Measurements from ENCODE around the gene CPAMD8. TPM values are rescaled to one million over a fixed set of nuclear protein-coding genes. Genes with fewer than 3 reads are reported as not detected.
A peak's percentile ranks its signal among the peaks of the same experiment; 100 is the strongest.

Gene CPAMD8
- total RNA-seq, 2 donors from 2014 or later = 2.0 to 5.2 TPM

GRCh38 chr19:16903347-16903746 lies 123.3 kb downstream of the CPAMD8 start:
- intact Hi-C loops (cut with DNase I) = no loop called here
- Histone ChIP-seq H3K4me1 (no peaks in the 10 kb centered on the region), H3K9me3 (no peaks in the 10 kb centered on the region), H3K36me3 (replicated peaks in 1 of 2; ENCODE audit: insufficient read depth in 1 of 2, low read depth in 2 of 2) (no peaks in the 10 kb centered on the region), H3K27ac (no peak overlapping the region), H3K4me3 (no peak overlapping the region), H3K27me3 (no peaks in the 10 kb centered on the region)
- 86 to 100% methylated on average over 1 to 7 of the region's 7 CpGs for WGBS, 2 donors
- TF ChIP-seq POLR2A (IDR thresholded peaks at IDR 0.05) (no peak), CTCF (IDR thresholded peaks at IDR 0.05) (no peak)
- ATAC-seq (peak; percentile 9), DNase-seq (no peak)

GRCh38 chr19:16902545-16902944 lies 124.1 kb downstream of the CPAMD8 start:
- Histone ChIP-seq H3K27ac (no peak overlapping the region), H3K9me3 (no peaks in the 10 kb centered on the region), H3K27me3 (no peaks in the 10 kb centered on the region), H3K4me3 (no peak overlapping the region), H3K4me1 (no peaks in the 10 kb centered on the region), H3K36me3 (replicated peaks in 1 of 2; ENCODE audit: insufficient read depth in 1 of 2, low read depth in 2 of 2) (no peaks in the 10 kb centered on the region)
- 70 to 80% methylated on average over 2 to 12 of the region's 12 CpGs for WGBS, 2 donors
- DNase-seq (no peak), ATAC-seq (no peak)
- intact Hi-C loops (cut with DNase I) = no loop called here
- no peak for TF ChIP-seq CTCF (IDR thresholded peaks at IDR 0.05)
- TF ChIP-seq POLR2A (IDR thresholded peaks at IDR 0.05) = no peak

GRCh38 chr19:16901491-16902175 lies 125.0 kb downstream of the CPAMD8 start:
- 76 to 78% methylated on average over 15 to 18 of the region's 19 CpGs for WGBS, 2 donors
- no peaks in the 10 kb centered on the region for H3K27me3 ChIP-seq
- H3K9me3 ChIP-seq = no peaks in the 10 kb centered on the region
- no peaks in the 10 kb centered on the region for H3K36me3 ChIP-seq (replicated peaks in 1 of 2; ENCODE audit: insufficient read depth in 1 of 2, low read depth in 2 of 2)
- no peak for DNase-seq
- no peak for TF ChIP-seq POLR2A (IDR thresholded peaks at IDR 0.05)
- no peak for TF ChIP-seq CTCF (IDR thresholded peaks at IDR 0.05)
- ATAC-seq = no peak
- no peak overlapping the region for H3K27ac ChIP-seq
- H3K4me3 ChIP-seq = no peak overlapping the region
- H3K4me1 ChIP-seq = peaks cover under 1% of the 10 kb centered on the region
- intact Hi-C loops (cut with DNase I) = no loop called here

GRCh38 chr19:16899566-16900075 lies 127.0 kb downstream of the CPAMD8 start:
- TF ChIP-seq POLR2A (IDR thresholded peaks at IDR 0.05) (no peak), CTCF (IDR thresholded peaks at IDR 0.05) (peak in 5 of 7 experiments; percentile 9 to 41 (median 29))
- H3K4me3 ChIP-seq = no peak overlapping the region
- H3K27me3 ChIP-seq = no peaks in the 10 kb centered on the region
- H3K9me3 ChIP-seq = no peaks in the 10 kb centered on the region
- WGBS, 2 donors = 15 to 32% methylated on average over 7 of the region's 7 CpGs
- no peaks in the 10 kb centered on the region for H3K36me3 ChIP-seq (replicated peaks in 1 of 2; ENCODE audit: insufficient read depth in 1 of 2, low read depth in 2 of 2)
- no peak overlapping the region for H3K27ac ChIP-seq
- intact Hi-C loops (cut with DNase I) = no loop called here
- H3K4me1 ChIP-seq = peaks cover 11% of the 10 kb centered on the region
- DNase-seq (peak in 3 of 4 donors; percentile 26 to 40 (median 29)), ATAC-seq (no peak)

Measured in body of pancreas (tissue), 4 donors.